HCT116 (cell line): Measurements from ENCODE around the gene OVCH2. TPM values are rescaled to one million over a fixed set of nuclear protein-coding genes. Genes with fewer than 3 reads are reported as not detected.

ENCODE experiments used
- ATAC-seq: fragments of 200-7000 bp; cut with Tn5 transposase; 2 replicates; pipeline ENCODE4 v1.9.1; 2020; ENCODE audit warnings: mild to moderate bottlenecking, moderate library complexity
- BruUV-seq: library from RNA; stranded (reverse); fragments of 400-500 nt; replicated peaks from 2 replicates; lab custom pipeline; 2021; lab: Mats Ljungman, UMichigan
- CTCF ChIA-PET: fragments of 300-600 bp; sonication (Branson Sonifier 250); formaldehyde crosslinking; loops from one replicate; lab custom pipeline; 2021; ENCODE audit warnings: antibody characterized with exemption; lab: Charles Lee
- POLR2A ChIA-PET: fragments of 300-600, 350-600 bp; sonication (Branson Sonifier 250); formaldehyde crosslinking; loops from one replicate; lab custom pipeline; 2021; ENCODE audit warnings: antibody characterized with exemption; lab: Charles Lee
- RAD21 ChIA-PET, 2 experiments: fragments of 300-600 bp; sonication (Branson Sonifier 250); formaldehyde crosslinking; loops; one replicate each; lab custom pipeline; 2023; ENCODE audit warnings: low total read pairs in 2 of 2; ENCODE audit not compliant: uncharacterized antibody in 2 of 2, unreplicated experiment in 2 of 2, low non-redundant PET in 1 of 2; lab: Charles Lee
- DNase-seq: peaks from one replicate; pipeline ENCODE4 v3.0.0-alpha.2; 2010; ENCODE audit warnings: low read depth, low spot score
- H2AFZ ChIP-seq: fragments of 200-600 bp; shearing (Covaris generic), sonication (generic); 2 replicates; pipeline ENCODE4 v1.6.1; 2017; ENCODE audit warnings: low read depth, mixed run types, mixed read lengths, antibody characterized with exemption, low read length; ENCODE audit not compliant: poor library complexity, severe bottlenecking
- H3K27ac ChIP-seq: 2 replicates; pipeline ENCODE4 v1.5.1; 2012; ENCODE audit warnings: low read depth, low read length
- H3K27me3 ChIP-seq: fragments of 200-600 bp; sonication (generic); 2 replicates; pipeline ENCODE4 v1.6.1; 2016; ENCODE audit warnings: mixed run types, low read length, mixed read lengths; ENCODE audit not compliant: insufficient read depth
- H3K36me3 ChIP-seq, 2 experiments: fragments of 200-500 bp in 1 of 2; fragments of 200-600 bp in 1 of 2; sonication (Bioruptor generic) in 1 of 2; sonication (generic) in 1 of 2; 2 replicates each; pipeline versions ENCODE4 v1.5.1 to v1.6.1; 2014 to 2016; ENCODE audit warnings: low read length in 2 of 2, inconsistent platforms in 1 of 2, mixed read lengths in 1 of 2, mixed run types in 1 of 2; ENCODE audit not compliant: insufficient read depth in 2 of 2, control insufficient read depth in 1 of 2
- H3K4me1 ChIP-seq, 2 experiments: fragments of 200-600 bp in 1 of 2; sonication (generic) in 1 of 2; 2 replicates each; pipeline versions ENCODE4 v1.5.1 to v1.6.1; 2012 to 2017; ENCODE audit warnings: low read length in 2 of 2, inconsistent platforms in 1 of 2, mild to moderate bottlenecking in 1 of 2, mixed read lengths in 1 of 2, mixed run types in 1 of 2, moderate library complexity in 1 of 2; ENCODE audit not compliant: insufficient read depth in 2 of 2, control insufficient read depth in 1 of 2
- H3K4me2 ChIP-seq: fragments of 200-600 bp; sonication (generic); 2 replicates; pipeline ENCODE4 v1.6.1; 2017; ENCODE audit warnings: mixed run types, low read length, mixed read lengths
- H3K4me3 ChIP-seq, 2 experiments: fragments of 200-600 bp in 1 of 2; sonication (generic) in 1 of 2; replicated peaks in 1 of 2; 2 replicates each; pipeline ENCODE4 v1.5.1; 2011 to 2016; ENCODE audit warnings: low read length in 2 of 2, control low read depth in 1 of 2, low read depth in 1 of 2, mild to moderate bottlenecking in 1 of 2, mixed read lengths in 1 of 2, mixed run types in 1 of 2
- H3K79me2 ChIP-seq: fragments of 200-600 bp; sonication (generic); 2 replicates; pipeline ENCODE4 v1.6.1; 2017; ENCODE audit warnings: mild to moderate bottlenecking, mixed run types, low read length, moderate library complexity, mixed read lengths; ENCODE audit not compliant: insufficient read depth
- H3K9ac ChIP-seq: fragments of 200-600 bp; sonication (generic); 2 replicates; pipeline ENCODE4 v1.6.1; 2016; ENCODE audit warnings: low read length, mixed read lengths
- H3K9me2 ChIP-seq: fragments of 200-600 bp; sonication (generic), shearing (Covaris generic); 2 replicates; pipeline ENCODE4 v1.6.1; 2017; ENCODE audit warnings: mixed run types, mild to moderate bottlenecking, moderate library complexity; ENCODE audit not compliant: insufficient read depth
- H3K9me3 ChIP-seq, 2 experiments: fragments of 200-500 bp in 1 of 2; fragments of 200-600 bp in 1 of 2; sonication (Bioruptor generic) in 1 of 2; sonication (generic) in 1 of 2; 2 replicates each; pipeline ENCODE4 v1.6.1; 2014 to 2017; ENCODE audit warnings: low read length in 2 of 2, mixed read lengths in 2 of 2, inconsistent platforms in 1 of 2, low read depth in 1 of 2, mild to moderate bottlenecking in 1 of 2, mixed run types in 1 of 2, moderate library complexity in 1 of 2; ENCODE audit not compliant: control insufficient read depth in 1 of 2, insufficient read depth in 1 of 2
- H4K20me1 ChIP-seq: fragments of 200-600 bp; sonication (generic), shearing (Covaris generic); 2 replicates; pipeline ENCODE4 v1.6.1; 2017; ENCODE audit warnings: mixed run types, mild to moderate bottlenecking, moderate library complexity; ENCODE audit not compliant: insufficient read depth
- ATF3 ChIP-seq: IDR thresholded peaks from 2 replicates; pipeline ENCODE4 v1.6.1; 2012
- CBX3 ChIP-seq: IDR thresholded peaks from 2 replicates; pipeline ENCODE4 v1.6.1; 2012; ENCODE audit warnings: low read depth
- CEBPB ChIP-seq: IDR thresholded peaks from 2 replicates; pipeline ENCODE4 v1.6.1; 2012; ENCODE audit warnings: low read depth
- CTCF ChIP-seq, 3 experiments: fragments of 200-600 bp in 1 of 3; sonication (generic) in 1 of 3; IDR thresholded peaks in 2 of 3; conservative IDR thresholded peaks in 1 of 3; 2 replicates each; pipeline ENCODE4 v1.5.1; 2012 to 2017; ENCODE audit warnings: low read depth in 2 of 3, low read length in 2 of 3, antibody characterized with exemption in 1 of 3, borderline replicate concordance in 1 of 3, control low read depth in 1 of 3, mild to moderate bottlenecking in 1 of 3, mixed read lengths in 1 of 3, mixed run types in 1 of 3, moderate library complexity in 1 of 3; ENCODE audit not compliant: insufficient read depth in 1 of 3
- EGR1 ChIP-seq: IDR thresholded peaks from 2 replicates; pipeline ENCODE4 v1.6.1; 2012; ENCODE audit warnings: low read depth
- ELF1 ChIP-seq: IDR thresholded peaks from 2 replicates; pipeline ENCODE4 v1.6.1; 2012; ENCODE audit warnings: low read depth, borderline replicate concordance
- EZH2 ChIP-seq: fragments of 200-600 bp; sonication (generic); IDR thresholded peaks from 2 replicates; pipeline ENCODE4 v1.6.1; 2017; ENCODE audit warnings: antibody characterized with exemption, mixed run types
- EZH2phosphoT487 ChIP-seq: fragments of 200-600 bp; IDR thresholded peaks from 2 replicates; pipeline ENCODE4 v1.6.1; 2018; ENCODE audit warnings: antibody characterized with exemption, borderline replicate concordance
- FOSL1 ChIP-seq: IDR thresholded peaks from 2 replicates; pipeline ENCODE4 v1.6.1; 2012; ENCODE audit warnings: low read depth
- JUND ChIP-seq: IDR thresholded peaks from 2 replicates; pipeline ENCODE4 v1.6.1; 2012
- POLR2A ChIP-seq: IDR thresholded peaks from 2 replicates; pipeline ENCODE4 v1.7.0; 2011; ENCODE audit warnings: borderline replicate concordance; ENCODE audit not compliant: insufficient read depth, insufficient read length; ENCODE audit errors: extremely low read depth
- POLR2AphosphoS5 ChIP-seq: IDR thresholded peaks from 2 replicates; pipeline ENCODE4 v1.6.1; 2011; ENCODE audit warnings: mild to moderate bottlenecking, low read depth, low read length, moderate library complexity
- RAD21 ChIP-seq: IDR thresholded peaks from 2 replicates; pipeline ENCODE4 v1.6.1; 2012; ENCODE audit warnings: low read depth, mild to moderate bottlenecking
- SP1 ChIP-seq: IDR thresholded peaks from 2 replicates; pipeline ENCODE4 v1.6.1; 2012; ENCODE audit warnings: low read depth
- SRF ChIP-seq: IDR thresholded peaks from 2 replicates; pipeline ENCODE4 v1.6.1; 2012; ENCODE audit warnings: low read depth
- TCF7L2 ChIP-seq: IDR thresholded peaks from 2 replicates; pipeline ENCODE4 v1.7.0; 2011; ENCODE audit warnings: borderline replicate concordance, inconsistent platforms; ENCODE audit not compliant: insufficient read depth, insufficient read length; ENCODE audit errors: extremely low read depth
- YY1 ChIP-seq: IDR thresholded peaks from 2 replicates; pipeline ENCODE4 v1.6.1; 2011; ENCODE audit warnings: low read length, low read depth, moderate library complexity, mild to moderate bottlenecking; ENCODE audit not compliant: insufficient replicate concordance; ENCODE audit errors: extremely low read depth
- ZBTB33 ChIP-seq: IDR thresholded peaks from 2 replicates; pipeline ENCODE4 v1.6.1; 2011; ENCODE audit warnings: mild to moderate bottlenecking, low read length, moderate library complexity; ENCODE audit not compliant: insufficient replicate concordance; ENCODE audit errors: extremely low read depth
- ZFX ChIP-seq: fragments of 450-650 bp; IDR thresholded peaks from 2 replicates; pipeline ENCODE4 v1.6.1; 2017
- ZNF274 ChIP-seq: fragments of 200-500 bp; sonication (Bioruptor generic); IDR thresholded peaks from 2 replicates; pipeline ENCODE4 v1.6.1; 2014; ENCODE audit warnings: mild to moderate bottlenecking, low read depth, low read length, inconsistent platforms
- intact Hi-C: fragments of 100-400 bp; cut with micrococcal nuclease; formaldehyde crosslinking; loops from 2 replicates; pipeline ENCODE4 v1.10.0; 2022
- total RNA-seq: library from RNA; stranded (reverse); gene quantifications from one replicate; pipeline ENCODE4 v1.2.1, GENCODE V29; 2021; ENCODE audit not compliant: unreplicated experiment

Gene OVCH2
- total RNA-seq, 1 experiment from 2014 or later: not detected

- no peak for DNase-seq
These were observed 28.5 kb downstream of the OVCH2 start for GRCh38 chr11:7677796-7678201.

GRCh38 chr11:7677071-7677470 lies 29.2 kb downstream of the OVCH2 start:
- no peak overlapping the region for H2AFZ ChIP-seq
- BruUV-seq: no TSS peak
- DNase-seq (no peak), ATAC-seq (no peak)
- no peaks in the 10 kb centered on the region for H3K79me2 ChIP-seq
- ChIA-PET RAD21 (no interaction called here), POLR2A (no interaction called here), CTCF (interaction anchor here (1.5 kb wide), 1 partner anchor 128 kb away, joined by 5 read pairs; no protein-coding TSS in a partner anchor)
- no peak overlapping the region for H3K4me2 ChIP-seq
- no peaks in the 10 kb centered on the region for H4K20me1 ChIP-seq
- H3K27me3 ChIP-seq: peaks cover 30% of the 10 kb centered on the region
- no peaks in the 10 kb centered on the region for H3K9me3 ChIP-seq
- intact Hi-C loops: no loop called here
- peaks cover 10 to 29% of the 10 kb centered on the region in 2 experiments for H3K4me1 ChIP-seq
- H3K9me2 ChIP-seq: no peaks in the 10 kb centered on the region
- H3K36me3 ChIP-seq: no peaks in the 10 kb centered on the region
- no peak overlapping the region for H3K4me3 ChIP-seq
- H3K9ac ChIP-seq: no peak overlapping the region
- H3K27ac ChIP-seq: no peak overlapping the region
- TF ChIP-seq ZNF274 (no peak), CBX3 (no peak), RAD21 (no peak), EGR1 (no peak), ZBTB33 (no peak), ZFX (no peak), CTCF (IDR thresholded peaks at IDR 0.05 in 2 of 3, conservative IDR thresholded peaks at IDR 0.05 in 1 of 3; ENCODE audit: borderline replicate concordance in 1 of 3, insufficient read depth in 1 of 3, low read depth in 2 of 3, low read length in 2 of 3) (no peak), EZH2phosphoT487 (no peak), EZH2 (no peak), TCF7L2 (no peak)

More at GRCh38 chr11:7677796-7678201, 28.5 kb downstream of the OVCH2 start:
- Histone ChIP-seq H3K27ac (no peak overlapping the region), H3K9ac (no peak overlapping the region), H3K4me3 (no peak overlapping the region), H3K27me3 (peaks cover 37% of the 10 kb centered on the region), H4K20me1 (no peaks in the 10 kb centered on the region), H2AFZ (no peak overlapping the region), H3K9me3 (no peaks in the 10 kb centered on the region), H3K4me2 (no peak overlapping the region), H3K36me3 (no peaks in the 10 kb centered on the region), H3K9me2 (no peaks in the 10 kb centered on the region), H3K4me1 (peaks cover 10 to 27% of the 10 kb centered on the region in 2 experiments), H3K79me2 (no peaks in the 10 kb centered on the region)
- BruUV-seq: no TSS peak
- no peak for ATAC-seq
- POLR2A ChIA-PET: no interaction called here
- CTCF ChIA-PET: no interaction called here
- RAD21 ChIA-PET: no interaction called here
- intact Hi-C loops: no loop called here
- TF ChIP-seq YY1: no peak
- no peak for TF ChIP-seq CEBPB
- no peak for TF ChIP-seq EZH2phosphoT487
- no peak for TF ChIP-seq FOSL1
- TF ChIP-seq POLR2AphosphoS5: no peak
- no peak for TF ChIP-seq ELF1
- TF ChIP-seq POLR2A: no peak
- TF ChIP-seq SP1: no peak
- TF ChIP-seq SRF: no peak
- no peak for TF ChIP-seq TCF7L2
- TF ChIP-seq JUND: no peak
- no peak for TF ChIP-seq ZNF274
- TF ChIP-seq ATF3: no peak
